Stimulated activated CD4-positive, alpha-beta T cell treated with anti-CD3 and anti-CD28 coated beads, Interleukin-15, amount 100 ng/mL, for 48 hours (primary cell): ENCODE results near the gene CCDC149.

Experiments used
- DNase-seq, 2 donors: peaks; one replicate each; pipeline ENCODE4 v3.0.0-alpha.2; 2020; ENCODE audit warnings: low read depth in 2 of 2

CCDC149 gene

GRCh38 chr4:24843096-24843495 is 69.7 kb downstream of the CCDC149 start:
- DNase-seq = no peak

GRCh38 chr4:24842356-24842755 is 70.5 kb downstream of the CCDC149 start:
- no peak for DNase-seq

GRCh38 chr4:24840826-24841543 is 71.9 kb downstream of the CCDC149 start:
- DNase-seq = no peak

GRCh38 chr4:24840362-24840761 is 72.5 kb downstream of the CCDC149 start:
- DNase-seq = no peak

- DNase-seq = no peak
These were observed 75.1 kb downstream of the CCDC149 start for GRCh38 chr4:24837781-24838180.

- no peak for DNase-seq
These were observed 75.5 kb downstream of the CCDC149 start for GRCh38 chr4:24837336-24837735.

- DNase-seq = no peak
These were observed 76.1 kb downstream of the CCDC149 start for GRCh38 chr4:24836661-24837242.

GRCh38 chr4:24835696-24836095 is 77.1 kb downstream of the CCDC149 start:
- no peak for DNase-seq

- no peak for DNase-seq
These were observed 81.2 kb downstream of the CCDC149 start for GRCh38 chr4:24831637-24832036.

- DNase-seq = no peak
These were observed 88.1 kb downstream of the CCDC149 start for GRCh38 chr4:24824720-24825119.

GRCh38 chr4:24820541-24820940 is 92.3 kb downstream of the CCDC149 start:
- no peak for DNase-seq

GRCh38 chr4:24816797-24817196 is 96.0 kb downstream of the CCDC149 start:
- no peak for DNase-seq

GRCh38 chr4:24813732-24814131 is 99.1 kb downstream of the CCDC149 start:
- no peak for DNase-seq

GRCh38 chr4:24810871-24811631 is 101.8 kb downstream of the CCDC149 start:
- no peak for DNase-seq

- no peak for DNase-seq
These were observed 102.9 kb downstream of the CCDC149 start for GRCh38 chr4:24809815-24810405.

- no peak for DNase-seq
These were observed 103.5 kb downstream of the CCDC149 start for GRCh38 chr4:24809376-24809775.

GRCh38 chr4:24808955-24809354 is 103.9 kb downstream of the CCDC149 start:
- DNase-seq = no peak

GRCh38 chr4:24808261-24808660 is 104.6 kb downstream of the CCDC149 start:
- DNase-seq = no peak

GRCh38 chr4:24807611-24808010 is 105.2 kb downstream of the CCDC149 start:
- no peak for DNase-seq

- no peak for DNase-seq
These were observed 106.4 kb downstream of the CCDC149 start for GRCh38 chr4:24806206-24806990.

- no peak for DNase-seq
These were observed 107.3 kb downstream of the CCDC149 start for GRCh38 chr4:24805566-24805965.

- DNase-seq = no peak
These were observed 107.8 kb downstream of the CCDC149 start for GRCh38 chr4:24805067-24805466.
